Measurements from ENCODE around the gene HIP1R.

DNA sequence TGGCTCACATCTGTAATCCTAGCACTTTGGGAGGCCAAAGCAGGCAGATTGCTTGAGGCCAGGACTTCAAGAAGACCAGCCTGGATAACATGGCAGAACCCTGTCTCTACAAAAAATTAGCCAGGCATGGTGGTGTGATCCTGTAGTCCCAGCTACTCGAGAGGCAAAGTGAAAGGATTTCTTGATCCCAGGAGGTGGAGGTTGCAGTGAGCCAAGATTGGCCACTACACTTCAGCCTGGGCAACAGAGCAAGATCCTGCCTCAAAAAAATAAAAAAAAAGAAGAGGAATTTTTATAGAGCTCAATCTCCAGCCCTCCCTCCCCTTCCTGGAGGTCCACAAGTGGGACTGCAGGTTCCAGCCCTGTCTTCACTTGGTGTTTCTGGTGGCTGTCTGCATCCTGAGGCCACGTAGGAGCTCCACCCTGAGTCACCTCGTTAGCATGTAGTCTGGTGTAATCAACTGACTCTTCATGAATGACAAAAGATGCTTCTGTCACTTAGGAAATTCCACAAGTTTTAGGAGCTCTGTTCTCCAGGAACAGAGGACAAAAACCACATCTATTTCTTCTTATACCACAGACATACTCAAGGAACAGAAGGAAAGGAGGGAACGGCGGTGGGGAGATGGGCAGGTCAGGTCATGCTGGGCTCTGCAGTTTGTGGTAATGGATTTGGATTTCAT, 44.7 kb upstream of the HIP1R start:
- TF ChIP-seq FOSL2 (IDR thresholded peaks at IDR 0.05; ENCODE audit: borderline replicate concordance, low read depth), result no peak
- TF ChIP-seq, protein P1, sequence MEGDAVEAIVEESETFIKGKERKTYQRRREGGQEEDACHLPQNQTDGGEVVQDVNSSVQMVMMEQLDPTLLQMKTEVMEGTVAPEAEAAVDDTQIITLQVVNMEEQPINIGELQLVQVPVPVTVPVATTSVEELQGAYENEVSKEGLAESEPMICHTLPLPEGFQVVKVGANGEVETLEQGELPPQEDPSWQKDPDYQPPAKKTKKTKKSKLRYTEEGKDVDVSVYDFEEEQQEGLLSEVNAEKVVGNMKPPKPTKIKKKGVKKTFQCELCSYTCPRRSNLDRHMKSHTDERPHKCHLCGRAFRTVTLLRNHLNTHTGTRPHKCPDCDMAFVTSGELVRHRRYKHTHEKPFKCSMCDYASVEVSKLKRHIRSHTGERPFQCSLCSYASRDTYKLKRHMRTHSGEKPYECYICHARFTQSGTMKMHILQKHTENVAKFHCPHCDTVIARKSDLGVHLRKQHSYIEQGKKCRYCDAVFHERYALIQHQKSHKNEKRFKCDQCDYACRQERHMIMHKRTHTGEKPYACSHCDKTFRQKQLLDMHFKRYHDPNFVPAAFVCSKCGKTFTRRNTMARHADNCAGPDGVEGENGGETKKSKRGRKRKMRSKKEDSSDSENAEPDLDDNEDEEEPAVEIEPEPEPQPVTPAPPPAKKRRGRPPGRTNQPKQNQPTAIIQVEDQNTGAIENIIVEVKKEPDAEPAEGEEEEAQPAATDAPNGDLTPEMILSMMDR (IDR thresholded peaks at IDR 0.05), result no peak
- TF ChIP-seq, protein P2, sequence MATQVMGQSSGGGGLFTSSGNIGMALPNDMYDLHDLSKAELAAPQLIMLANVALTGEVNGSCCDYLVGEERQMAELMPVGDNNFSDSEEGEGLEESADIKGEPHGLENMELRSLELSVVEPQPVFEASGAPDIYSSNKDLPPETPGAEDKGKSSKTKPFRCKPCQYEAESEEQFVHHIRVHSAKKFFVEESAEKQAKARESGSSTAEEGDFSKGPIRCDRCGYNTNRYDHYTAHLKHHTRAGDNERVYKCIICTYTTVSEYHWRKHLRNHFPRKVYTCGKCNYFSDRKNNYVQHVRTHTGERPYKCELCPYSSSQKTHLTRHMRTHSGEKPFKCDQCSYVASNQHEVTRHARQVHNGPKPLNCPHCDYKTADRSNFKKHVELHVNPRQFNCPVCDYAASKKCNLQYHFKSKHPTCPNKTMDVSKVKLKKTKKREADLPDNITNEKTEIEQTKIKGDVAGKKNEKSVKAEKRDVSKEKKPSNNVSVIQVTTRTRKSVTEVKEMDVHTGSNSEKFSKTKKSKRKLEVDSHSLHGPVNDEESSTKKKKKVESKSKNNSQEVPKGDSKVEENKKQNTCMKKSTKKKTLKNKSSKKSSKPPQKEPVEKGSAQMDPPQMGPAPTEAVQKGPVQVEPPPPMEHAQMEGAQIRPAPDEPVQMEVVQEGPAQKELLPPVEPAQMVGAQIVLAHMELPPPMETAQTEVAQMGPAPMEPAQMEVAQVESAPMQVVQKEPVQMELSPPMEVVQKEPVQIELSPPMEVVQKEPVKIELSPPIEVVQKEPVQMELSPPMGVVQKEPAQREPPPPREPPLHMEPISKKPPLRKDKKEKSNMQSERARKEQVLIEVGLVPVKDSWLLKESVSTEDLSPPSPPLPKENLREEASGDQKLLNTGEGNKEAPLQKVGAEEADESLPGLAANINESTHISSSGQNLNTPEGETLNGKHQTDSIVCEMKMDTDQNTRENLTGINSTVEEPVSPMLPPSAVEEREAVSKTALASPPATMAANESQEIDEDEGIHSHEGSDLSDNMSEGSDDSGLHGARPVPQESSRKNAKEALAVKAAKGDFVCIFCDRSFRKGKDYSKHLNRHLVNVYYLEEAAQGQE (IDR thresholded peaks at IDR 0.05; ENCODE audit: low read depth, low read length), result no peak
- TF ChIP-seq TAF1 (IDR thresholded peaks at IDR 0.05; ENCODE audit: borderline replicate concordance, low read depth, low read length), result no peak
- TF ChIP-seq ELF1 (IDR thresholded peaks at IDR 0.05), result no peak
- TF ChIP-seq EP300 (IDR thresholded peaks at IDR 0.05; ENCODE audit: borderline replicate concordance in 1 of 2, low read depth in 1 of 2, low read length in 1 of 2), result no peak
- no peak for TF ChIP-seq POLR2AphosphoS5 (IDR thresholded peaks at IDR 0.05; ENCODE audit: low read depth, low read length)
- TF ChIP-seq YY1 (IDR thresholded peaks at IDR 0.05; ENCODE audit: low read depth), result no peak
- TF ChIP-seq, protein P3, sequence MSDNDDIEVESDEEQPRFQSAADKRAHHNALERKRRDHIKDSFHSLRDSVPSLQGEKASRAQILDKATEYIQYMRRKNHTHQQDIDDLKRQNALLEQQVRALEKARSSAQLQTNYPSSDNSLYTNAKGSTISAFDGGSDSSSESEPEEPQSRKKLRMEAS (IDR thresholded peaks at IDR 0.05; ENCODE audit: low read depth), result no peak
- TF ChIP-seq NRF1 (IDR thresholded peaks at IDR 0.05; ENCODE audit: low read depth, low read length), result no peak
- no peak for TF ChIP-seq CHD2 (IDR thresholded peaks at IDR 0.05; ENCODE audit: low read length, partially characterized antibody)
- TF ChIP-seq, protein P4, sequence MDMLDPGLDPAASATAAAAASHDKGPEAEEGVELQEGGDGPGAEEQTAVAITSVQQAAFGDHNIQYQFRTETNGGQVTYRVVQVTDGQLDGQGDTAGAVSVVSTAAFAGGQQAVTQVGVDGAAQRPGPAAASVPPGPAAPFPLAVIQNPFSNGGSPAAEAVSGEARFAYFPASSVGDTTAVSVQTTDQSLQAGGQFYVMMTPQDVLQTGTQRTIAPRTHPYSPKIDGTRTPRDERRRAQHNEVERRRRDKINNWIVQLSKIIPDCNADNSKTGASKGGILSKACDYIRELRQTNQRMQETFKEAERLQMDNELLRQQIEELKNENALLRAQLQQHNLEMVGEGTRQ (IDR thresholded peaks at IDR 0.05; ENCODE audit: borderline replicate concordance, low read depth, low read length), result no peak
